NCI-H1930 (cell line): ENCODE data around the gene WDR93.

ENCODE experiments used
- DNase-seq, 2 experiments: peaks; one replicate each; lab custom pipeline; 2025; lab: John Stamatoyannopoulos, UW

The WDR93 gene

DNA sequence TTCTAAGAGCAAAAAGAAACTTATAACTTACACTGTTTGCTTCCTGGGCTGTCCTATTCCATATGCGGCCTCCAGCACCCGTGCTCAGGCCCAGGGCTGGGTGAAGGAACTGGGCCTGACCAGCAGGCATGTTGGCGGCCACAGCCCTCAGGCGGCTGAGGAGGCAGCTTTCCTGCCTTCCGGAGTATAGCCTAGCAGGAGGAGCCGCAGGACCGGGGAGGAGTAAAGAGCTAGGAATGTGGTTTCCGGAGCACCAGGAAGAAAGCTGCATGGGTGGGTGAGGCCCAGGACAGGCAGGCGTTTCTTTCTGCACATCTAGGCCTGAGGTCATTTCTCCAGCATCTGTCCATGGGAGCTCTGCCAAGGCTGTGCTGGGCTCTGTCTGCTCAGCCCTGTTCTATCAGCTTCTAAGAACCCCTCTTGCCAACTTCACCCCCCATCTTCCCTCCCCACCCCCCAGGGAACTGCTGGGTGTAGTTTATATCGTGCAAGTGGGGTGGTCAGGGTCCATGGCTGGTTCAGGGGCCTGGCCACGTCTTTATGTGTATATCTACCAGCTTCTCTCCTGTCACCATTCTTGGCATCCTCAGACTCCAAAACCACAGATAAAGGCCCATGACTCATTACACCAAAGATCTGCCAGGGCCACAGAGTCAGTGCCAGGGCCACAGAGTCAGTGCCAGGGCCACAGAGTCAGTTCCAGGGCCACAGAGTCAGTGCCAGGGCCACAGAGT is 27.6 kb upstream of the WDR93 start:
- no peak for DNase-seq

DNA sequence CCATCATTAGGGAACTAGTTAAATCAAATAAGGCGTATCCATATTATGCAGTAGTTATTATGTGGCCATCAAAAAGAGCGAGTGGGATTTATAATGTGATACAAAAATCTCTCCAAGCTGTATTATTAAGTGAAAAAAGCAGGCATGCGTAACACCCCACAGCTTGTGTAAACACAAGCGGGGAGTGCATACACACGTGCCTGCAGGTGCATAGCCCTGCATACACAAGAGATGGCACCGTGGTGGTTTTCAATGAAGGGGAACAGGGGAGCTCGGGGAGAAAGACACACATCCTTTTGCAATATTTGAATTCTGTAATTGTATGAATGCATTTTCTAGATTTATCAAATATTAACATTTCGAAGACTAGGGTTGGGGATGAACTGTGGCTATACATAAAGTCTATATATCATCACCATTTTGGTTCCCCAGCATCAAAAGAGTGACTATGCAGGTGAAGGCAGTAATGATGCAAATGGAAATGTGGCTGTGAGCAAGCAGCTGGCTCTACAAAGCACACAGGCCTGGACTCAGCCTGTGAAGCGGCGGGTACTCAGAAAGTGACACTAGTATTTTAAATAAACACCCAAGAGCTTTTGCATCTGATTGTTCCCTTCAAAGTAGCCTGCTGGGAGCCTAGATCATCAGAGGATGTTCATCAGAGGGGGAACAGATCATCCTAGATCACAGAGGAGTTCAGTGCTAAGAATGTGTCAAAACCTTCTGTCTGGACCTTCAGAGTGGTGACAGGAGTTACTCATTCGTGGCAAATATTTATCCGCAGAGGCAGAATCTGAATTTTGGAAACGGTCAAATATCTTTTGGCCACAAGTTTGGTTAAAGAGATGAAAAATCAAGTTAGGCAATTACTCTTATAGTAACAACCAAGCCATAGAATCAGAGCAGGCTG is 25.9 kb upstream of the WDR93 start:
- no peak for DNase-seq

DNA sequence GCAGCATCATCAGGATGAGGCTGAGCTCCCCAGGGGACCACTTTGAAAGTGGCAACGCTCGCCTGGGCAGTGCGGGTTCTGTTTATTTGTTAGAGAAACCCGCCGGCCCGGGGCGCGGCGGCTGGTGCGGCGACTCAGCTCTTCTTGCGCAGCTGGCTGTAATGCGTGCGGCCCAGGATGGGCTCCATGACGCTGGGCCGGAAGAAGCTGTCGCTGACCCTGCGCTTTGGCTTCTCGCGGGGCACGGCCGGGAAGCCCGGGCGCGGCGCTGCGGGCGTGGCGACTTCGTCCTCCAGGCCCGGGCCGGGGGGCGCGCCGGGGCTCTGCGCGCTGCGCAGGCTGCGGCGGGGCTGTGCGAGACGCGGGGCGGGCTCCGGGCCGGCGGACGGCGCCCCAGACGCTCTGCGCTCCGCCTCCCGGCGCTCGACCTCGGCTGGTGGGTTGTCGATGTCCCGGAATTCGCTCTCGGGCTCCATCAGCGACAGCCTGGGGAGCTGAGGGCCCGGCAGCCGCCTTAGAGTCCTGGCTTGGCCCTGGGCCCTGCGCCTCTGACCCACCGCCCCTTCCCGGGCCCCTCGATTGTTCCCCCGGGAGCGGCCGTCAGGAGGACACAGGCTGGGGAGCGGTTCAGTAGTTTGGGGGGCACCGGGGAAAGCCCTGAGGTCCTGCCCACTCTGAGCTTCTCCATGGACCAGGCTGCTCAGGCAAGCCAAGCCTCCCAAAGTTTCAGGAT is 25.0 kb upstream of the WDR93 start:
- no peak for DNase-seq

DNA sequence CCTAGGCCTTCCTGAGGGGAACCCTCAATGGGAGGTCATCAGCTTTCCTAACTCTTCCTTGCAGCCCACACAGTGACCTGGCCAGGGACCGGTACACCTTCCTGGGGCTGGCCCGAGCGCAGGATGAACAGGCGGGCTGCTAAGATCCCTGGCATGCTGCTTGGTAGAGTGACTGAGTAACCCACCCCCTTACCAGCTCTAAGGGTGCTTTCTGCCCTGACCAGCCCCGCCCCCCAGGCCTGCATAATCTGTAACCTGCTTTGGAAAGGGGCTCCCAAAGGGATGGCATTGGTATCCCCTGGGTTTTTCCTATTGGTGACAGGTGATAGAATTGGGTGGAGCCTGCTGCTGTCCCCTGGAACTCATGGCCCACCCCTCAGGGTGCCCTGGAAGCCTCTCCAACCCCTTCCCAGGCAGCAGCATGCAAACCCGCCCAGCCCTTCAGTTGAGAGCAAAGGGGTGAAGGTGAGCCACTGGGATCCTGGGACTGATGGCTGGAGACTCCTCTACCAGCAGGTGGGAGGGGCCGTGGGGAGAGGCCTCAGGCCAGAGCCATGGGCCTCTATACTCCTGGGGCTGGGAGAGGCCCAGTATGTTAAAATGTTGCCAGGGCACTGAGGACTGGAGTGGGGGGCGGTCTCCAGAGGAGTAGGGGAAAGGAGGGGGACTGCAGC is 24.3 kb upstream of the WDR93 start:
- DNase-seq, result no peak

DNA sequence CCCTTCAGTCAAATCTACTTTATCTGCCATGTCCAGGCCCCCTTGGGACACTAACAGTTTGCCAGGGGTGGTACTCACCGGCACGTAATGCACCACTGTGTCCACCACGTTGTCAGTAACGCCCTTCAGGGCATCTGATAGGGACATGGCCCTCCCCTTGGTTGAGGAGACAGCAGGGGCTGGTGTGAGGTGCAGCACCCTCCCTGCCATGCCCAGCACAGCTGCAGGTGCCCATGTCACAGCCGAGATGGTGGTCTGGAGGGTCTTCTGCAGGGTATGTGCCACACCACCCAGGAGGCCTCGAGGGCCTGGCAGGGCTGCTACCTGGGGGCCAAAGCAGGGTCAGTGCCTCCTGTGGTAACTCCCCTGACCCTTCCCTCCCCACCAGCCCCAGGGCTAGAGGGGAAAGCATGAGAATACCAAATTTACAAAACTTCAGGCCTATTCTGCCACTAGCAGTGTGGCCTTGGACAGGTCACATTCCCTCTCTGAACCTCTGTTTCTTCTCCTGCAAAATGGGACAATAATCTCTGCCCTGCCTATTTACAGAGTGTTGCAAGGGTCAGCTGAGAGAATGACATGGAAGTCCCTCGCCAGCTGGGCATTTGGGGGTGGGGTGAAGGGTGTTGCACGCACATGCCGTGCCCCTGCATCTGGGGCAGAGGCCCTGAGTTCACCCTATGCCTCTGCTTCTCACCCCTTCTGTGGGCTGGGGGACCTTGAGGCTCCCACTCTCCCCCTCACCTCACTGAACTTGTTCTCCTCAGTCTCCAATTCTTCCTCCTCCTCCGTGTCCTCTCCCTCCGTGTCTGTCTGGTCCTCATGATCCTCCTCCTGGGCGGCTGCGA is 23.5 kb upstream of the WDR93 start:
- DNase-seq, result no peak

DNA sequence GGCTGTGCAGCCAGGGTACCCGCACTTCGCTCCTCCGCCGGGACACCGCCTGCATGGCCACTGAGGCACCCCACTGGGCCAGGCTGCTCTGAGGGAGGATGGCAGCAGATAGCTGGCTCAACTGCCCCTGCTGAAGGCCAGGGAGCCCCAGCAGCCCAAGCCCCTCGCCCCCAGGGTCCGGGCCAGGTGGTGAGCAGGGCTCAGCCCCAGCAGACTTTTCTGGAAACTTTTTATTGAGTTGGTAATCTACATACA is 23.0 kb upstream of the WDR93 start:
- DNase-seq, result no peak

DNA sequence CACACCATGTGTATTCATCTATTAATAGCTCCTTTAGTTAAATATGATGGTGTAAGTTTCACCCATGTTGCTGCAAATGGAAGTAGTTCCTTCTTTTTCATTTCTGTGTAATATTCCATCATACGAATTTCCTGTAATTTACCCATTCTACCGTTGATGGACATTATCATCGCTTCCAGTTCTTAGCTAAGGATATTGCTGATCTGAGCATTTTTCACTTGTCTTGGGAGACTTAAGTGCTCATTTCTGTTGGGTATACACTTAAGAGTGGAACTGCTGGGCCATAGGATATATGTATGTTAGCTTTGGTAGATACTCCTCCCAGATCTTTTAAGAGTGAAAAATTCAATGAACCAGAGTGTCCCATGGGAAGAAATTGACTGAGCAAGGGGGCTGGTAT is 22.4 kb upstream of the WDR93 start:
- DNase-seq, result no peak

DNA sequence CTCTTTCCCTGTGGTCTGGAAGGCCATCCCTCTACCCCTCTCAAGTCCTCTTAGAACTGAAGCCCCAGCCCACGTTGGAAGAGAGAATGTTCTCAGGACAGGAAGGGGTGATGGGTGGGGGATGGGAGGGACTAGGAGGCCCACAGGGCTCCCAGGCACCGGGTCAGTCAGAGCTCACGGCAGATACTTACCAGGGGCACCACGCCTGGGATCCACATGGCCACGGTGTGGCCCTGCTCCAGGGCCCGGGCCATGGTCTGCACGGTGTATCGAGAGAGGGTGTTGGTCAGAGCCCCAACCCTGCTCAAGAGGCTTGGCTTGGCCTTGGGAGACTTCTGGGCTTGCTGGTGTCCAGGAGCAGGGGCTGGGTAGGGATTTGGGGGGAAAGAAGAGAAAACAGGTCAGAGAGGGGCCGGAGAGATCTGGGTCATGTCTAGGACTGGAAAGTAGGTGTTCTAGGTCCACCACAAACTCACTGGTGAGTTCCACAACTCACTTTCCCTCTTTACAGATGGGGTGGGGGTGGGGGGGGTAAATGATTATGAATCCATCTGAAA is 21.2 kb upstream of the WDR93 start:
- DNase-seq, result no peak

DNA sequence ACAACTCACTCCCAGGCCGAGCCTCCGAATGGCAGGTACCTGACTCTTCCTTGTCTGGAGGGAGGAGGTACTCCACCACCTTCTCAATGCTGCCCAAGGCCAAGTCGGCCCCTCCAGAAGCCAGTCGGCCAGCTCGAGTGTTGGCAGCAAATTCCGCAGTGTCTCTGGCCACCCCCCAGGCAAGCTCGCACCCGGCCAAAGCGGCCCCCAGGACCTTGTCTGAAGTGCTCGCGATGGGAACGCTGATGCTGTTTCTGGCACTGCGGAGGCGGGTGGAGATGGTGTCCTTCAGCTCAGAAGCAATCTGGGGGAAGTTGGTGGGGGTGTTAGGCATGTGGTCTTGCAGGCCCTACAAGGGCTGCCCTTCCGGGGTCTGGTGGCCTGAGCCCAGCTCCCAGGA is 20.7 kb upstream of the WDR93 start:
- no peak for DNase-seq

DNA sequence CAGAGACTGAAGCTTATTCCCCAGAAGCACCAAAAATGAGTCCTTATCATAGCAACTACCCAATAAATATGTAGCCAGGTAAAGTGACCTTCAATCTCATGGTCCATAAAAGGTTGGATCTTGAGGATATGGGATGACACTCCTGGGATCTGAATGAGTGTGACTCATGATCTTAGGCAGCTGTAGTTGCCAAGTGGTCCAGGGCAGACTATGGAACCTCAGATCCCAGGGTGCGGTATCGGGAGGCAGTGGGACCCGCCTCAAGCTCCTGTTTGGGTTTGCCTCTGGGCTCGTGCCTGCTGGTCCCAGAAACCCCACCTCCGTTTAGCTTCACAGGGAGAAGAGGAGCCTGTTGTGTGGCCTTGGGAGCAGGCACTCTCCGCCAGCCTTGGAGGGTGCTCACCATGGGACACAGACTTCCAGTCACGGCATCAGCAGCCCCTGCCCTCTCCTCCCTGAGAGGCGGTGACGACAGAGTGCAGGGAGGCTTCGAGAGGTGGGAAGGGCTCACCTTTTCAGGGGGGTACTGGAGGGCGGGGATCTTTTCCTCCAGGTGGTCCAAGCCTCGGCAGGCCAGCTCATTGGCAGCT is 19.5 kb upstream of the WDR93 start:
- DNase-seq, result no peak

DNA sequence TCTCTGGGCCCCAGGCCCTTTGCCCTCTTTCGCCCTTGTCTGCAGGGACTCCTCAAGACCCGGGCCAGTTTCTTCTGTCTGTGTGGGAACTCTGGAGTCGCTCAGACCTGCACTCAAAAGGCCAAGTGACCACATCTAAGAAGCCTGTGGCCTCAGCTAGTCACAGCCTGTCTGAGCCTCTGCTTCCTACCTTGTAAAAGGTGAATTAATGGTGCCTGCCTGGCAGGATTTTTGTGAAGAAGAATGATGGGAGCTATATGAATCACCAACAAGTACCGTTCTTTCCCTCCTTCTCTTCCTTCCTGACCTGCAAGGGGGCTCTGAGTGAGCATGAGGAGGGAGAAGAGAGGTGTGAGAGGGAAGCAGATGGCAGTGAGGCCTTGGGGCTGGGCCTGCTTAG is 18.9 kb upstream of the WDR93 start:
- DNase-seq, result no peak

DNA sequence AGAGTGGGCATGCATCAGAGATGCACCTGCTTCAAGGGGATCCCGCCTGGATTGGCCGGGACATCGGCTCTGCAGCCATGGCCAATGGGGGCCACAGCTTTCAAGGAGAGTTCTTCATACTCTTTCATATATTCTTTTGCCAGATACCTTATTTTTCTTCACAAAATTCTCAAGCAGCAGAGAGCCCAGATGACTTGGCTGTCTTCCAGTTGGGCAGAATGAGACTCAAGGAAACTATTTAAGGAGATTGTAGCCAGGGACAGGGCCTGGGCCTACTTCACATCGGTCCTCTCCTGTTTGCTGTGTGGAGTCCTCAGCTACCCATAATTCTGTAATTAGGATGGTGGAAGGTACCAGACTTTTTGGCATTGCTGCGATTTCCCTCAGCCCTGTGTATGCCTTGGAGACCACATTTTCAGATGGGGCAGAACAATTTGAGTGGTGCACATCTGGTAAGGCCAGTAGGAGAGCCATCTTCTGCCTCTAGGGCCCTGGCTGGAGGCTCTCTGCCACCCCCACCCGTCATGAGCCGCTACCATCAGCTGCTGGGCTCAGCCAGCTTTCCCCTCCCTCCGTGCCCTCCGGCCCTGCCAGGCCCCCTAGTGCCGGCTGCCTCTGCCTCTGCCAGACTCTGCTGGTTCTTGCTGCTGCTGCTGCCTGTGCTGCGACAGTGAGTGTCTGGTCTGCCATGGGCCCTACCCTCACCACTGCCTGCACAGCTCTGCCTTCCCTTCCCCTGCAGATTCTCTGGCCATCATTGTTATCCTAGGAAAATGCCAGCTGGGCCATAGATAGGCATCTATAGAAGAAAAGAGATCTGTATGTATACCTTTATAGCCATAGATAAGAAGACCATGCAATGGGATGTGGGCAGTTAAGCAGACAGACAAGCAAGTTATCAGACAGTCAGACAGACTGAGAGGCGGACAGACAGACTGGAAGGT is 18.1 kb upstream of the WDR93 start:
- no peak for DNase-seq

DNA sequence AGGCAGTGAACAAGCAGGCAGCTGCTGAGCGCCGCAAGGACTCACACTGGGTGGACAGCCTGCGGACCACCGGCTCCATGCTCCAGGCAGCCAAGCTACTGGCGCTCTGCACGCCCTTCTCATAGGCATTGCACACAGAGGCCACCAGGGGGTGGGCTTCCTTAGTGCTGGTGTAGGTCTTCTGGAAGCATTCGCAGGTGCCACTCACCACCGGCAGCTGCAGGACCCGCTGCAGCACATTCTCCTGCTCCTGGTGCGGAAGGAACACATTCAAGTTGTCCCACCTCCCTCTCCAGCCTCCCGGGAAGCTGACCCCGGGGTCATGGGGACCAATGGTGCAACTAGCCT is 17.5 kb upstream of the WDR93 start:
- DNase-seq, result peak in 1 of 2 experiments; percentile 38

DNA sequence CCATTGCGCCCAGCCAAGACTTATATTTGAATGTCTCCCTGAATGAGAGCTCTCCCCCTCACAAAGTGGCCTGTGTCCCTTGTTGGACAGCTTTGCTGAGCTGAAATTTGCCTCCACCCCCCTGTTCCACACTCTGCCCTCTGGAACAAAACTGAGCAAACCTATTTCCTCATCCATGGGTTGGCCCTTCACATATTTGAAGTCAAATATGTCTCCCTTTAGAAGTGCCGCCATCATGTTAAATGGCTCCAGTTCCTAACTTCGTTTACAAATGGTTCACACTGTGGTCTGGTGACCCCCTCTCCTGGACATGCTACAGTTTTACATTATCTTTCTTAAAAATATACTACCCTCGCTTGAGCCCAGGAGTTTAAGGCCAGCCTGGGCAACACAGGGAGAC is 16.1 kb upstream of the WDR93 start:
- DNase-seq, result no peak

DNA sequence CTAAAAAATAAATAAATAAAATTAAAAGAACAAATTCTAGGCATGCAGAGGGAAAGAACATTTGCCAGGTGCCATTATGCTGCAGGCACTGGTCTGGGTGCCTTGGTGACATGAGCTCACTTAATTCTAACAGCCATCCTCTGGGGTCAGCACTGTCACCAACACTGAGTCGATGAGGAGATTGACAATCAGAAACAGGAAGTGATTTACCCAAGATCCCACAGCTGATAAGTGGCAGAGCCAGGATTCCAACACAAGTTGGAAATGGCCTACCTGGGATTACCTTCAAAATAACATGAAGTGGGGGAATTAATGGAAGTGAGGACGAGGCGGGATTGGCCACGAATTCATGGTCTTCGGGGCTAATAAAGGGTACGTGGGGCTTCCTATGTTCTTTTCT is 15.0 kb upstream of the WDR93 start:
- DNase-seq, result no peak

DNA sequence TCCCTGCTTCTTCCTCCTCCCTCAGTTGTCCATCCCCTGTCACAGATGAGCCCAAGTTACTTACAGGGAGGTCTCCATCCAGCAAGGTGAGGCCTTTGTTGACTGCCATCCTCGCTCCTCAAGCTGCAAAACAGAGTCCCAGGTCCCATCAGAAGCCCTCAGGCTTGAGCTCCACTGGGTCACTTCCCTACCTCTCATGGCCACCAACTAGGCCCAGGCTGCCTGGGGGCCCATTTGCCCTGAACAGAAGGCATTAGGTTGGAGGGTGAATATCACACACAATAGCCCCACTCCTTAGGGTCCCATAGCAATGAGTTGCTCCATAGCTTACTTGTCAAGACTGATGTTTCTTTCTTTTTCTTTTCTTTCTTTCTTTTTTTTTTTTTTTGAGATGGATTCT is 13.2 kb upstream of the WDR93 start:
- no peak for DNase-seq

DNA sequence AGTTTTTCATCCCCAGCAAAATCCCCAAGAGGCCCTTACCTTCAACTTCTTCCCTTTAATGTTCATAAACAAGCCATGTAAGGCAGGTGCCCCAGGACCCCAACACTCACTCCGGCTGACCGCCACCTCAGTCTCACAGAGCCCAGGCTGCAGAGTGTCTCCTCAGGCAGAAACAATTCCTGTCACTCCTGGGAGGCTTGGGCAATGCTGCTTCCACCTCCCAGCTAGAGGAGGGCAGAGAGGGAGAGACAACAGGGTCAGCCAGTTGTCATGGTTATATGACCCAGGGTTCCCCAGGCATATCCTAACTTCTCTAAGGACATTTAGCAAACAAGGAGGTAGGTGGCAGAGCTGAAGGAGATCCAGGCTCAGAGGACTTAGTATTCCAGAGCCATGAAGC is 11.4 kb upstream of the WDR93 start, which contains the start of gene PLIN1:
TSS of gene PLIN1 (minus strand) at position 156 of the 400 bp plus-strand sequence. CDS start 1,878 bp downstream, outside the sequence.
- no peak for DNase-seq

DNA sequence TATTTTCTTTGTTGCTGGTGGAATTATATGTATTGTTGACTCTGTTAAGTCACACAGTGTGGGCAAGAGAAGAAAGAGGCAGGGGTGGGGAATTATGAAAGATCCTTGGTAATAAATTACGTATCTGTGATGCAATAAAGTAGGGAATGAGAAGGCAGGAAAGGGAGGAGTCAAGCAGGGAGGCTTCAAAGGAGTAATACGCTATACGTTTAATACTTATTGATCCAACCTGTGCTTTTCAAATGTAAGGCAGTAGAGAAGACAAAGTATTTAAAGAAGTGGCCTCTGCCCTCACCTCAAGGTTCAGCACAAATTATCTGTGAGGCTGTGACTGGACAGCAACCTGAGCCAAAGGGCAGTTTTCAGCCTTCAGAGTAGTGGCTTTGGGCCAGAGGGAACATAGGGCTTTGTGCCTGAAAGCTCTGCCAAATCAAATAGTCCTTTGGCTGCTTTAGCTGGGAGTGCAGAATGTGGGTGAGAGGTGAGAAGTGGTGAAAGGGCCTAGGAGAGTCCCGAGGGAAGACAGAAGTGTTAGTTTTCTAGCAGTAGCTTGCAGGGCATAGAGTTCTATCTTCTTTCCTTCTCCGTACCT is 10.2 kb upstream of the WDR93 start:
- DNase-seq, result no peak

DNA sequence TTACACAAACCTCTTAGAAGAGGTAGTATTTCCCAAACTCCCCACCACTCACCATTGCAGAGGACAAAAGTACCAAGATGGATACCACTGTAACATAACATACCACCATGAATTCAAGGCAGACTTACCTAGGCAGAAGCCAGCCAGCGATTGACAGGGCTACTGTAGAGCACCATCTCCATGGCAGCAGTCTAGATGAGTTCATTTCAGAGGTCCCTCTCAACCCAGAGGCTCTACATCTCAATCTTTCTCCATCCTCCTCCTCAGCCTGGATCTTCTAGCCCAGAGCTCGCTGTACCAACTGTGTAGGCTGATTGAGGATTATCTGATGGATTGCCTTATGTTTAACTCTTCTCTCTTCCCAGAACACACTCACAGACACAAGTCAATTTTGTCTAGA is 9.5 kb upstream of the WDR93 start:
- DNase-seq, result no peak
